Epithelial cell of proximal tubule (primary cell): ENCODE data around the gene CRACDL. TPM values are rescaled to one million over a fixed set of nuclear protein-coding genes. Genes with fewer than 3 reads are reported as not detected.

Source experiments
- DNase-seq: peaks from one replicate; pipeline ENCODE4 v3.0.0-alpha.2; 2011; ENCODE audit warnings: low read depth
- H3K4me3 ChIP-seq: 2 replicates; pipeline ENCODE4 v1.5.1; 2011; ENCODE audit warnings: low read depth, mild to moderate bottlenecking, low read length
- total RNA-seq: library from RNA; depleted of rRNA; stranded (reverse); fragments of >200 nt; gene quantifications from 2 replicates; pipeline ENCODE4 v1.2.3, GENCODE V29; 2015
- TF ChIP-seq, protein P1 (sequence below): conservative IDR thresholded peaks from 2 replicates; pipeline ENCODE4 v1.5.1; 2012; ENCODE audit warnings: low read depth, mild to moderate bottlenecking, low read length

CRACDL gene
- total RNA-seq, 1 donor from 2014 or later: 1.0 TPM

DNA sequence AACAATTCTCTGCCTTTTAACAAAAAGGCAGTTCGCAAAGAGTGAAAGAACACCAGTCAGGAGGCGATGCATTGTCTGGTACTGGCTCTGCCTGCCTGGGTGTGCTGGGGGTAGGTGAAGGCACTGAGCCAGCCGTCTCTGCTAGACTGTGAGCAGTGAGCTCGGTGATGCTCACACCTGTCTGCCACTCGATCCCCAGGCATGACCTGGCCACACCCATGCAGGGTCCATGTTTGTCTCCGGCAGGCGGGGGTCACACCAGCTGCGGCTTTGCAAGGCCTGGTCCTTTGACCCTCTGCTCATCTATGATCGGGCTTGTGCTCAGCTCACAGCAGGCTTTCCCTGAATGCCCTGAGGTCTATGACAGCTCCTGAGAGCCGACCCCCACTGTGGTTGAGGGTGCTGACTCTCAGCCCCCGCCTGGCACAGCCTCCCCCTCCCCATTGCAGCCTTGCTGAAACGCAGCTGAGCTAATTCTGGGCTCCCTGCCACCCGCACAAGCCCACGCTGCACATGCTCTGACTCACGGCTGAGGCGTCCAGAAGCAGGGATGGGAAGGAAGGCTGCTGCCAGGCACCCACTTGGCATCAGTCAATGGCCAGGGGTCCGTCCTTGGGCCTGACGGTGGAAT, 23.7 kb downstream of the CRACDL start:
- peak; percentile 63 for DNase-seq
- TF ChIP-seq, protein P1, sequence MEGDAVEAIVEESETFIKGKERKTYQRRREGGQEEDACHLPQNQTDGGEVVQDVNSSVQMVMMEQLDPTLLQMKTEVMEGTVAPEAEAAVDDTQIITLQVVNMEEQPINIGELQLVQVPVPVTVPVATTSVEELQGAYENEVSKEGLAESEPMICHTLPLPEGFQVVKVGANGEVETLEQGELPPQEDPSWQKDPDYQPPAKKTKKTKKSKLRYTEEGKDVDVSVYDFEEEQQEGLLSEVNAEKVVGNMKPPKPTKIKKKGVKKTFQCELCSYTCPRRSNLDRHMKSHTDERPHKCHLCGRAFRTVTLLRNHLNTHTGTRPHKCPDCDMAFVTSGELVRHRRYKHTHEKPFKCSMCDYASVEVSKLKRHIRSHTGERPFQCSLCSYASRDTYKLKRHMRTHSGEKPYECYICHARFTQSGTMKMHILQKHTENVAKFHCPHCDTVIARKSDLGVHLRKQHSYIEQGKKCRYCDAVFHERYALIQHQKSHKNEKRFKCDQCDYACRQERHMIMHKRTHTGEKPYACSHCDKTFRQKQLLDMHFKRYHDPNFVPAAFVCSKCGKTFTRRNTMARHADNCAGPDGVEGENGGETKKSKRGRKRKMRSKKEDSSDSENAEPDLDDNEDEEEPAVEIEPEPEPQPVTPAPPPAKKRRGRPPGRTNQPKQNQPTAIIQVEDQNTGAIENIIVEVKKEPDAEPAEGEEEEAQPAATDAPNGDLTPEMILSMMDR: no peak
- H3K4me3 ChIP-seq: peak overlapping the region; percentile 6

DNA sequence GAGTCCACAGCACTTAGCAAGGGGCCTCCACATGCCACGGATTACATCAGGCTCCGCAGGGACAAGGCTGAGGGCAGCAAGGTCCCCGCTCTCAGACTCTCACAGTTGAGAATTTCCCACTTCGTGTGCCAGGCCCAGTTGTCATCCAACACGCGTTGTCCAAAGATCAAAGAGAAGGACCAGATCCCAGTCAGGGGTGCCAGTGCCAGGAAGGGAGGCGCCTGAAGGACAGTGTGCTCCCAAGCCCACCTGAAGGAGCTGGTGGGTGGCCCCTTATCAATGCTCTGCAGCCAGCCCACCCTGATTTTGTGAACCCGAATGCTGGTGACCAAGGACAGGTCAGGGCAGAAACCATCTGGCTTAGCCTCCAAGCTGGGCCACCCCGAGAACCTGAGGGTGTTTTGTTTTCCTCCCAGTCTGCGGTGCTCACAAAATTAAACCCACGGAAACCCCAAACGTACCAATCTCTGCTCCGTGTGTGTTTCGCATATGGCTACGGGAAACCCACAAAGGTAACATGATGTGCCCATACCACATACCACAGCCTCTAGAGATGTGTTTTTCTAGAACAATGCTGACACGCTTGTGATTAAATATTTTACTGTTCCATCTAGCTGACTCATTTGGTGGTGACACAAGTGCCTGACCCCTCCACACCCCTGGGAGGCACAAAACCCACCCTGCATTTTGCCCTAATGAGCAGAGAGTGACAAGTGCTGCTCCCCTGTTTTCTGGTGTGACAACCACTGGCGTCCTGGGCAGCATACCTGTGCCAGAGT, 24.5 kb downstream of the CRACDL start:
- TF ChIP-seq, protein P1: no peak

GRCh38 chr2:98911126-98911375, 25.0 kb downstream of the CRACDL start:
- no peak overlapping the region for H3K4me3 ChIP-seq
- TF ChIP-seq, protein P1: no peak

More for the DNA sequence above, 24.5 kb downstream of the CRACDL start:
- H3K4me3 ChIP-seq: no peak overlapping the region
- peak; percentile 61 for DNase-seq

GRCh38 chr2:98910349-98911125, 25.5 kb downstream of the CRACDL start:
- H3K4me3 ChIP-seq: no peak overlapping the region
- no peak for DNase-seq
- TF ChIP-seq, protein P1: no peak

More at GRCh38 chr2:98911126-98911375, 25.0 kb downstream of the CRACDL start:
- no peak for DNase-seq

DNA sequence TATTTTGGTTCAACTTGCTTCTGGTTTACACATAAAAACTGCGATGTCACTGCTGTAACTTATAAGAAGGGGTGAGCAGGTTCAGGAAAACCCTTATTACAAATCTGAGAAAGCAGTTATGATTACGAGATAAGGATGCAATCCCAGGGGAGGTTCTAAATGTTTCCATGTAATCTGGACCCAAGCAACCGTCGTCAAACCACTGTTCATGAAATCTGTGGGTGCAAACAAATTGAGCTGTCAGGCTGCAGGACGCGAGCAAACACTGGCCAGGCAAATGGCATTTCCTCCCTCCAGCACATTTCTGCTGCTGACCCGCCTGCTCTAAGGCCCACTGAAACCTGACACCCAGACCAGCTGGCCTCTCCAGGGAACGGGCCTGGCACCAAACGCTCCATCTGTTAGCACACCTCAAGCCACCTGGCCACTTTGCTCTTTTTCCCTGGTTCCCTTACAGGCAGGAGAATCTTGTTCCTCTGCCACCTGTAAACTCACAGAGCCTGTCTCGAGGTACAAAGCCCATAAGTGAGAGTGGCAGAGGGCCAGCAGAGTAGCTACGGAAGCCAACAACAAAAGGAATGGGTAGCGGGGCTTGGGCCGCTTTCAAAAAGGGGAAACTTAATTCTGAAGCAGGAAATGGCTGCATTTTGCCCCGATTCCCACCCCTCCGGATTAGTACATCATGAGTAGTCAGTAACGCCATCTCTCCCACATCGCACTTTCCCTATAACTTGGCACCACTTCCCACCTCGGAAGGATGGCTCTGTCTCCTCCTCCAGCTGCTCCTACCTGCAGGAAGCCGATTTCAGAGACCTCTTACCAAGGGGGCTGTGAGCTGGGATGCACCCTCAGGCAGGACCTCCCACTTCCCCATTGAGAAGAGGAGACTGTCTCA, 26.5 kb downstream of the CRACDL start:
- TF ChIP-seq, protein P1: no peak
- no peak for DNase-seq
- no peak overlapping the region for H3K4me3 ChIP-seq

- TF ChIP-seq, protein P1: no peak
- no peak overlapping the region for H3K4me3 ChIP-seq
- DNase-seq: no peak
These were observed 27.1 kb downstream of the CRACDL start for GRCh38 chr2:98908931-98909316.
